Measurements from ENCODE around the gene NAXE. TPM values are rescaled to one million over a fixed set of nuclear protein-coding genes. Genes with fewer than 3 reads are reported as not detected.

Gene NAXE
- polyA plus RNA-seq, 1 experiment: 63.3 TPM

- no peaks in the 10 kb centered on the region for H3K27me3 ChIP-seq (ENCODE audit: control insufficient read depth, insufficient read depth, low read length)
- CTCF ChIA-PET: no interaction called here
These were observed 43.6 kb upstream of the NAXE start for GRCh38 chr1:156547982-156548381.

GRCh38 chr1:156549390-156549789, 42.2 kb upstream of the NAXE start:
- ChIA-PET POLR2A (no interaction called here), CTCF (interaction anchor here (1.5 kb wide), 1 partner anchor 164 kb away, joined by 3 read pairs; no protein-coding TSS in a partner anchor)
- TF ChIP-seq CTCF (IDR thresholded peaks at IDR 0.05; ENCODE audit: insufficient read depth, low read depth, low read length): no peak
- Histone ChIP-seq H3K27me3 (ENCODE audit: control insufficient read depth, insufficient read depth, low read length) (no peaks in the 10 kb centered on the region), H3K36me3 (ENCODE audit: control insufficient read depth, insufficient read depth, low read length) (peaks cover 1% of the 10 kb centered on the region), H3K4me3 (ENCODE audit: low read depth, low read length) (no peak overlapping the region)
- no peak for DNase-seq (ENCODE audit: low read depth)

More at GRCh38 chr1:156547982-156548381, 43.6 kb upstream of the NAXE start:
- H3K36me3 ChIP-seq (ENCODE audit: control insufficient read depth, insufficient read depth, low read length): peaks cover 4% of the 10 kb centered on the region
- TF ChIP-seq CTCF (IDR thresholded peaks at IDR 0.05; ENCODE audit: insufficient read depth, low read depth, low read length): no peak
- no peak overlapping the region for H3K4me3 ChIP-seq (ENCODE audit: low read depth, low read length)
- POLR2A ChIA-PET: no interaction called here
- no peak for DNase-seq (ENCODE audit: low read depth)

- TF ChIP-seq CTCF (IDR thresholded peaks at IDR 0.05; ENCODE audit: insufficient read depth, low read depth, low read length): no peak
- DNase-seq (ENCODE audit: low read depth): no peak
- CTCF ChIA-PET: interaction anchor here (1.5 kb wide), 1 partner anchor 164 kb away, joined by 3 read pairs; no protein-coding TSS in a partner anchor
- Histone ChIP-seq H3K27me3 (ENCODE audit: control insufficient read depth, insufficient read depth, low read length) (no peaks in the 10 kb centered on the region), H3K36me3 (ENCODE audit: control insufficient read depth, insufficient read depth, low read length) (peaks cover 1% of the 10 kb centered on the region), H3K4me3 (ENCODE audit: low read depth, low read length) (no peak overlapping the region)
- POLR2A ChIA-PET: no interaction called here
These were observed 41.7 kb upstream of the NAXE start for GRCh38 chr1:156549831-156550230.

GRCh38 chr1:156550346-156550745, 41.2 kb upstream of the NAXE start:
- peaks cover 1% of the 10 kb centered on the region for H3K36me3 ChIP-seq (ENCODE audit: control insufficient read depth, insufficient read depth, low read length)
- TF ChIP-seq CTCF (IDR thresholded peaks at IDR 0.05; ENCODE audit: insufficient read depth, low read depth, low read length): no peak
- ChIA-PET POLR2A (no interaction called here), CTCF (no interaction called here)
- no peaks in the 10 kb centered on the region for H3K27me3 ChIP-seq (ENCODE audit: control insufficient read depth, insufficient read depth, low read length)
- H3K4me3 ChIP-seq (ENCODE audit: low read depth, low read length): no peak overlapping the region
- no peak for DNase-seq (ENCODE audit: low read depth)

- ChIA-PET CTCF (interaction anchor here (2.4 kb wide), 1 partner anchor 9 kb away, joined by 8 read pairs; no protein-coding TSS in a partner anchor), POLR2A (no interaction called here)
- Histone ChIP-seq H3K27me3 (ENCODE audit: control insufficient read depth, insufficient read depth, low read length) (no peaks in the 10 kb centered on the region), H3K4me3 (ENCODE audit: low read depth, low read length) (no peak overlapping the region), H3K36me3 (ENCODE audit: control insufficient read depth, insufficient read depth, low read length) (peaks cover 2% of the 10 kb centered on the region)
- no peak for DNase-seq (ENCODE audit: low read depth)
- no peak for TF ChIP-seq CTCF (IDR thresholded peaks at IDR 0.05; ENCODE audit: insufficient read depth, low read depth, low read length)
These were observed 40.4 kb upstream of the NAXE start for GRCh38 chr1:156551066-156551643.
